GM18873 (cell line): ENCODE measurements around the gene LYSMD4.
A peak's percentile ranks its signal among the peaks of the same experiment; 100 is the strongest.

Experiments
- ATAC-seq: cut with Tn5 transposase; IDR thresholded peaks from one replicate; pipeline ENCODE4 v1.9.1; 2021; ENCODE audit warnings: mild to moderate bottlenecking, moderate library complexity, moderate number of reproducible peaks; ENCODE audit not compliant: unreplicated experiment, low FRiP score

The LYSMD4 gene

DNA sequence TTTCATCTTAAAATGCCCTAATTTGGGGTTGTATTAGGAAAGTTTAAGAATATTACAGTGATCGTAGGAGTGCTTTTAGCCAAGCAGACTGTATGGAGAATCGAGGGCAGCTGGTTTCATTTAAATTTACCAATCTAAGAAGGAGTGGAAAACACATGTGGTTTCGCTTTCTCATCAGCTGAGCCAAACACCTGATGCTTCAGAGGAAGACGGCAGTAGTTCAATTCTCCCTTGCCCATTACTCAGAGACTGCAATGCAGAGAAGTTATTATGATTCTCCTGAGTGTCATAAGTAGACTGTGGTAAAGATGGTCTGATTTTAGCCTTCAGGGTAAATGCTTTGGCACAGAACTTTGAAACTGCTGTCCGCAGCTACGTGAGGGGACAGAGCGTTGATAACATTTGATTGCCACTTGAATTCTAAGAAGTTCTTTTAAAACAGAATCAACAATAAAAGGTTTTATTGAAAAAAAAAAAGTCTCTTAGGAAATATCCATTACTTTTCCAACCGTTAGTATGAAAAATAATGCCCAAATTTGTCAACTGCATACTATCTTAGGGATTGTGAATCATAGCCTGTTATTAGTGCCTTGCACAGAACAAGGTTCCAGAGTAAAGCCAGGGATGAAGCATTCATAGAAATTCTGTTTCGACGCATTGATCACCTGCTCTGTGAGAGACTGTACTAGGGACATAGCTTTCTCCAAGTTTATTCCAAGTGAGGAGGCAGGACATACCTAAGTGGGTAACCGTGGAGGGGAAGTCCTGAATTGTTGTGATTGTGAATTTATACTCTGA is 25.6 kb downstream of the LYSMD4 start:
- ATAC-seq = no peak

GRCh38 chr15:99706557-99707303 is 26.5 kb downstream of the LYSMD4 start:
- no peak for ATAC-seq

DNA sequence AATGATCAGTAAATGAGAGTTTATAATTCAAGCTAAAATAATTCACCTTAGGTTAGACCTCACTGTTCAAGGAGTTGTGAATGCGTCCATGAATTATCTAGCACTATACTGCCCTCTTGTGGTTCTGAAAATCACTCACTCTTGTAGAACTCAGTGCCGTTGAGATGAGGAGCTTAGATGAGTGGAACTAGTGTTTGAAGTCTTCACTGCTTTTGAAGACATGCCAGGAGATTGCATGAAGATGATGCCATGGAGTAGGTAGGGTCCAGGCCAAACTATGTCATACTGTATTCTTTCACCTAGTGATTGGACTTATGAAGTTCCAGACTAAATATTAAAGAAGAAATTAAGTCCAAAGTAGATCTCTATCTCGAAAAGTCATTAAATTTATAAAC is 28.8 kb downstream of the LYSMD4 start:
- ATAC-seq = peak; percentile 62

GRCh38 chr15:99703603-99704443 is 29.4 kb downstream of the LYSMD4 start:
- no peak for ATAC-seq

- ATAC-seq = no peak
These were observed 30.2 kb downstream of the LYSMD4 start for GRCh38 chr15:99702895-99703602.

- ATAC-seq = no peak
These were observed 37.1 kb downstream of the LYSMD4 start for GRCh38 chr15:99696096-99696495.

DNA sequence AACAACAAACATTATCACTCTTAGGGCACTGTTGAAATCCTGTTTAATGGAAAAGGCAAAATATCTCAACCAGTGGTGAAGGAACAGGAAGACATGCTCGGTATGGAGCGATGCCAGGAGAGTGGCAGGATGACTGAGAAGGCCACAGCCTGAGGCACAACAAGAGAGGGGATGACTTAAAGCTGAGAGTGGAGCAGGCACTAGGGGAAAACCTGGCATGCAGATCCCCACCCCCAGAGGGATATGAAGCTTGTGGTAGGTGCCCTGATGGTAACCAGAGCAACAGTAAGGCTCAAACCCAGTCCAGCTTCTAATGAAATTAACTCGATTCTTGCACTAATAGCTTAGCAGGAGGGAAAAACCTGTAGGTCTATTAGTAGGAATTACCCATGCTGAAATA is 40.4 kb downstream of the LYSMD4 start:
- no peak for ATAC-seq

GRCh38 chr15:99686290-99686689 is 46.9 kb downstream of the LYSMD4 start:
- ATAC-seq = no peak

- no peak for ATAC-seq
These were observed 50.1 kb downstream of the LYSMD4 start for GRCh38 chr15:99683000-99683670.

DNA sequence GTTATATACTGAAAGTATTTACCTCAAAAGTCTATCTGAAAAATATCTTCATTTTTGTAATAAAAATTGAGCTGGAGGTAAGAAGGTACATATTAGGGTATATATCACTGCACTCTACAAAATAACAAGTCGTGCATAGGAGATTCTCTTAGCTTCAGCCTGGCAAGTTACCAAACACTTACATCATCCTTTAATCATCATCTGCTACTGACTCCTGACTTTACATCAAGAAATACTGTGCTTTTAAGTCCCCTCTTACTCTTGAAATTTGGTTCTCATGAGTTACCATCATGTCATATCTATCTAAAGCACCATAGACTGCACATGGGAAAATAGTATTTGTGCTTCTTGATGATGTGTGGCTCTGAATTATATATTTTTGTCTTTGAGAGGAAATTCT is 50.8 kb downstream of the LYSMD4 start:
- no peak for ATAC-seq

DNA sequence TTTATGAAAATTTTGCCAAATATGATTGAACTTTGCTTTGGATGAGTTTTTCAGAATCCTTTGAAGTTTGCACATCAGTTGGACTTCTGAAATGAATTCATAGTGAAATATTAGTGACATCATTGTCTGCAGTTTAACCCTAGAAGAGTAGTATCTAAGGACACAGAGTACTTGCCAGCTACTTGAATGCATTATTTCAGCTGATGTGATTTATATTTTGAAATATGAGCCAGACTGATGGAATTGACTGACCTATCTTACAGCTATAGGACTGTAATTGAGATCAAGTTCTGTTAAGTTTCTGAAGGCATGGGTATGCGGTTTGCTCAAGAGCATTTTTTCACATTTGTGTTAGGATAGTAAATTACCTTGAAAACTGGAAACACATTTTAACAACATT is 51.2 kb downstream of the LYSMD4 start:
- ATAC-seq = no peak

DNA sequence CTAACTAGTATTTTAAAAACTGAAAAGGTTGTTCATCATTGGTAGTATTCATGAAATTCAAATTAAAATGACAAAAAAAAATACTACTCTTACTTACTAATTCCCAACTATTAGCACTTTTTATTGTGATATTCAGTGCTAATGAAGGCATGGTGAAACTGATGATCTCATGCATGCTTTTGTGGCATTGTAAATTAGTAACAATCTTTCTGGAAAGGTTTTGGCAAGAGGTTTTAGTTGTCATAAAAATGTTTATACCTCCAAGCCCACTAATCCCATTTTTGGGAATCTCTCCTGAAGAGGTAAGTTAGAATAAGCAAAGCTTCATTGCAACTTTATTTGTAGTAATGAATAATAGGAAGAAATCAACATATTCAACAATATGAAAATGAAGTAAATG is 53.0 kb downstream of the LYSMD4 start:
- no peak for ATAC-seq

DNA sequence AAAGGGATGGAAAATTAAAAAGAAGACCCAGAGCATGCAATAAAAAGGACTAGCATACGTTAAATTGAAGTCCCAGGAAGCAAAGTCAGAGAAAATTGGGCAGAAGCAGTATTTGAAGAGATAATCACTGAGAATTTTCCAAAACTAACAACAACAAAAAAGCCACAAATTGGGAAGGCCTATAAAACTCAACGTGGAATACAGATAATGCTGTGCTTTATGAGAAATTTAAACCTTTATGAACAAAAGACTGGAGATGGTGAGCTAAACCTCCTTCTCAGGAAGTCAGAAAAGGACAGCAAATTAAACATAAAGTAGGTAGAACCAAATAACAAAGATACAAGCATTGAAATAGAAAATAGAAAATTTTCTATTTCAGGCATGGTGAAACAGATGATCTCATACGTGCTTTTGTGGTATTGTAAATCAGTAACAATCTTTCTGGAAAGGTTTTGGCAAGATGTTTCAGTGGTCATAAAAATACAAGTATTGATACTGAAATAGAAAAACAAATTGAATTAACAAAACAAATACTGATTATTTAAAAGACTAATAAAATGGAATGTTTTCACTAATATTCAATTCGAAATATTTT is 55.6 kb downstream of the LYSMD4 start:
- peak; percentile 59 for ATAC-seq
